Lower leg skin (tissue), 4 donors: ENCODE measurements around the gene SDK1. TPM values are rescaled to one million over a fixed set of nuclear protein-coding genes. Genes with fewer than 3 reads are reported as not detected.

Experiments used
- DNase-seq, 2 donors: peaks; one replicate each; pipeline ENCODE4 v3.0.0-alpha.2; 2019; ENCODE audit warnings: low spot score in 2 of 2
- H3K4me3 ChIP-seq: fragments of 200-600 bp; sonication (generic); 2 replicates; pipeline ENCODE4 v1.5.1; 2017; ENCODE audit warnings: mild to moderate bottlenecking, low read depth; ENCODE audit not compliant: poor library complexity, severe bottlenecking
- CTCF ChIP-seq, 3 donors: fragments of 450-650 bp; IDR thresholded peaks; one replicate each; pipeline ENCODE4 v1.5.1; 2016; ENCODE audit warnings: antibody characterized with exemption in 3 of 3, mild to moderate bottlenecking in 3 of 3, moderate library complexity in 2 of 3
- POLR2A ChIP-seq, 2 donors: fragments of 450-650 bp; IDR thresholded peaks; one replicate each; pipeline ENCODE4 v1.6.1; 2016 to 2017; ENCODE audit warnings: antibody characterized with exemption in 2 of 2, mild to moderate bottlenecking in 1 of 2, moderate library complexity in 1 of 2
- WGBS, 2 donors: methylation state at CpG; one replicate each; pipeline ENCODE4 v1.1.5; 2018; 5-methylcytosine and 5-hydroxymethylcytosine counted together
- intact Hi-C: fragments of 100-400 bp; cut with DNase I; formaldehyde crosslinking; loops from one replicate; pipeline ENCODE4 v1.15.0; 2023; ENCODE audit warnings: low total_unique reads
- total RNA-seq, 4 donors: library from RNA; depleted of rRNA; stranded (reverse); fragments of >200 nt; gene quantifications; one replicate each; pipeline ENCODE4 v1.1.0, GENCODE V29; 2016

Gene SDK1
- total RNA-seq, 4 donors from 2014 or later, result 1.9 to 7.2 (median 5.1) TPM

DNA sequence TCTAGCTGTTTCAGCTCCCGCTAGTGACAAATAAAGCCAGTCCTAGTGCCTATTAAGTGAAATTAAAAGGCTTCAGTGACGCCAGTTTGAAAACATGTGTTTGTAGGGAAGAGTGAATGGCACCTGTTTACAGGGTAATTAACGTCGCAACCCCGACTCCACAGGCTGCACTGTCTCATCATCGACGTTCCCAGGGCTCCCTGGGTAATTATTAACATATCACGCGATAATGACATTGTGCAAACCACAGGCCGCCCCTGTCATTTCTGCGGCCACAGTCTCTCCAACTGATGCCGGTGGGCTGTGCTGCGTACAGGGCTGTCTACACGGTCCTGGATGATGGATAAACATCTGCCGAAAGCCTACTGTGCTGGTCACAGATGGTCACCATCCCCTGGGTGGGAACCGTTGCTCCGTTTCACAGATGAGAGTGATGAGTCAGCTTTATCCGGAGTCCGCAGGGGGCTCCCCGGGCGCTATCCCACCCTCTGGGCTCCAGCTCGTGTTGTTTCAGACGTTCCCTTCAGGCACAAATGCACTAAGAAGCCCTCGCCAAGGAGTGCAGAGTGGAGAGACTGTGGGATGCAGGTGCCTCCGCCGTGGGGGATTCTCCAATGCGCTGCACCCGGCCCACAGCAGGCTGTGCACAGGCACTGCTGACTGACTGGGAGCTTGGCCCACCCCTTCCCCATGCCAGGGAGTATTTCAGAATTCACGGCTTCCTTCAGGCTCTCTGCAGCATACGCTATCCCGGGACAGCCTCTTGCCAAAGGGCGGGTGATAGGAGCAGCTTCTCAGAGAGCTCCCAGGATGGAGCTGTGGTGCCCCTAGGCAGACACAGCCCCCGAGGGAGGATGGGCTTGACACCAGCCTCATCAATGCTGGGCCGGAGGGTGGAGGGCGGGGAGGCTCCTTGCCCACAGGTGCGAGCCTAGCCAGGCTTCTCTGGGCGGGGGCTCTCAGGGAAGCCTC, 889.2 kb downstream of the SDK1 start:
- WGBS, 2 donors, result 60 to 64% methylated on average over 35 to 37 of the region's 37 CpGs
- TF ChIP-seq CTCF (IDR thresholded peaks at IDR 0.05), result no peak
- no peak for TF ChIP-seq POLR2A (IDR thresholded peaks at IDR 0.05)
- no peak overlapping the region for H3K4me3 ChIP-seq
- no peak for DNase-seq
- intact Hi-C loops, result no loop called here

GRCh38 chr7:4191046-4191445, 890.0 kb downstream of the SDK1 start:
- H3K4me3 ChIP-seq, result no peak overlapping the region
- no peak for DNase-seq
- WGBS, 2 donors, result 37 to 67% methylated on average over 19 of the region's 19 CpGs
- TF ChIP-seq CTCF (IDR thresholded peaks at IDR 0.05) (no peak), POLR2A (IDR thresholded peaks at IDR 0.05) (no peak)
- intact Hi-C loops, result no loop called here

- WGBS, 2 donors, result 65 to 72% methylated on average over 13 to 14 of the region's 14 CpGs
- no peak for DNase-seq
- no peak for TF ChIP-seq POLR2A (IDR thresholded peaks at IDR 0.05)
- no peak for TF ChIP-seq CTCF (IDR thresholded peaks at IDR 0.05)
- intact Hi-C loops, result no loop called here
- H3K4me3 ChIP-seq, result no peak overlapping the region
Observed at GRCh38 chr7:4191525-4191924, 890.5 kb downstream of the SDK1 start.

- DNase-seq, result no peak
- intact Hi-C loops, result no loop called here
- no peak overlapping the region for H3K4me3 ChIP-seq
- TF ChIP-seq POLR2A (IDR thresholded peaks at IDR 0.05) (no peak), CTCF (IDR thresholded peaks at IDR 0.05) (no peak)
- 25 to 35% methylated on average over 5 to 7 of the region's 7 CpGs for WGBS, 2 donors
Observed at GRCh38 chr7:4195660-4196059, 894.6 kb downstream of the SDK1 start.

GRCh38 chr7:4196121-4196819, 895.2 kb downstream of the SDK1 start:
- no peak overlapping the region for H3K4me3 ChIP-seq
- intact Hi-C loops, result no loop called here
- TF ChIP-seq CTCF (IDR thresholded peaks at IDR 0.05) (no peak), POLR2A (IDR thresholded peaks at IDR 0.05) (no peak)
- WGBS, 2 donors, result 57 to 73% methylated on average over 15 of the region's 15 CpGs
- no peak for DNase-seq
